Measurements from ENCODE around the gene IL17RB.

IL17RB gene

GRCh38 chr3:53812434-53812833 lies 33.9 kb upstream of the IL17RB start:
- DNase-seq: no peak

GRCh38 chr3:53813229-53813628 lies 33.1 kb upstream of the IL17RB start:
- DNase-seq: no peak

DNA sequence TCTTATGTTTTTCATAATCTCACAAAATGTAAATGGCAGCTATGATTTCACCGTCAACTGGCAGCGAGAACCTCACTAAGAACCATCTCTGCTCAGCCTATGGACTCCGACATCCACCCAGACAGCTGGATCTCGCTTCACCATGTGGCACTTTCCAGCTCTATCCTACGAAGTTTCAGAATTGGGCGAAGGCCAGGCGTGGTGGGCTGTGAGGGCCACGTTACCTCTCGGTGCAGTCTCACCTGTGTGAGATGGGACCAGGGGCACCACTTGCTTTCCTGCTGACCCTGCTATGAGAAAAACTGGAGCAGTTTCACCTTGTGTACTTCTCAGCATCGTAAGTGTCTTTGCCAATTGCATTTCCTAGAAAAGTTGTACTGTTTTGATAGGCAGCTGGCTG lies 32.5 kb upstream of the IL17RB start:
- DNase-seq: no peak

DNA sequence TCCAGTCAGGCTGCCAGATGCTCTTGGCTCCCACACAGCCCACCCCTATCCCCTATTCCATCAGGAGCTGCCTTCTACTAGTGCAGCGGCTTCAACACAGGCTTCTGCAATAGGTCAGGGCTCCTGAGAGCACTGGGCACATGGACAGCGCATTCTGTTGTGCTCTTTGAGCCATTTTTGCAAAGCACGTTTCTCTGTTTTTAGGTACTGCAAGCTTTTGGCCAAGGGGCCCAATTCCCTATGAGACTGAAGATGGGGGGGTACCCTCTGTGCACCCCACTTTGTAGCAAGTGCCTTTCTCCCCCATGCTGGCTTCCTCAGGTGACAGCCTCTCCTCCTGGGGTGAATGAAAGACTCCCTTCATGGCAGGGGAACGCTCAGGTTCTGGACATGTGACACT lies 31.3 kb upstream of the IL17RB start:
- no peak for DNase-seq

DNA sequence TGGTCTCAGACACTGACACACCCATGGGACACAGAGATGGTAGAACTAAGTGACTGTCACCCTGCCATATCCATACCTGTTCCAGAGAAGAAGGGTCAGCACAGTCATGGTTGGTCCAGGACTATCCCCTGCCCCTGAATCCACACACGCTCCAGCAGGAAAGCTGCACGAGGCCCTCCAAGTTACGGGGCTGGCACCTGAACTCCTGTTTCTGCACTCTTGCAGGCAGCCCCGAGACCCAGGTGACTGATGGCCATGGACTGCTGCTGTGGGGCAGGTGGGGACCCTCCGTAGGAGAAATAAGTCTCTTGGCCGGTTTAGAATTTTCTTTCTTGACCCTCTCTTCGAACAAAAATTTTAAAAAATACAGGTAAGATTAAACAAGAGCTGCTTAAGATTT lies 30.7 kb upstream of the IL17RB start:
- DNase-seq: no peak

- no peak for DNase-seq
These were observed 29.9 kb upstream of the IL17RB start for GRCh38 chr3:53816425-53816824.

DNA sequence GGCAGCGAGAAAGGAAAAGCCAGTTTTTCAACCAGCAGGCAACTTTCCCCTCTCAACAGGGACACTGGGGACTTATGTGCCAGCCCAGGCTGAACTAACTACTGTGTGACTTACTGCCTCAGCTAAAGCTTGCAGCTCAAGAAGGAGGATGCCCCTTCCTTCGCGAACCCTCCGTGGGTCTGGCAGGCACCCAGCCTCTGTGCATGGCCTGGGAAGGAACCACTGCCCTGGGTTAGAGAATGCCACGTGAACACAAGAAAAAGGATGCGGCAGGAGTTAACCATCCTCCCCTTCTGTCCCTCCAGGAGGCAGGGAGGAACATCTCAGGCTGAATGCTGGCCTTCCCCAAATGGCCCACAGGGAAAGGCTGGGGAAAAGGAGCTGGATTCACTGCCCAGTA lies 29.2 kb upstream of the IL17RB start:
- no peak for DNase-seq

DNA sequence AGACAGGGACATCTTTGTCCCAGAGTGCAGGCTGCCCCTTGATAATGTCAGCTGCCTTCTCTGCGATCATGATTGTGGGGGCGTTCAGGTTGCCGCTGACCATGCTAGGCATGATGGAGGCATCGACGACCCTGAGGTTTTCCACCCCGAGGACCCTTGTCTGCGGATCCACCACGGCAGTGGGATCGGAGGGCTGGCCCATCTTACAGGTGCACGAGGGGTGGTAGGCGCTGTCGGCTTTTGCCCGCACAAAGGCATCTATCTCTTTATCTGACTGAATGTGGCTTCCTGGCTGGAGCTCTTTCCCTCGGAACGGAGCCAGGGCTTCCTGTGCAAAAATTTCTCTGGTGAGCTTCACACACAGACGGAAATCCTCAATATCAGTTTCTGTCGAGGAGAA lies 28.6 kb upstream of the IL17RB start:
- DNase-seq: no peak

GRCh38 chr3:53818221-53819162 lies 27.9 kb upstream of the IL17RB start:
- no peak for DNase-seq

- DNase-seq: no peak
These were observed 27.1 kb upstream of the IL17RB start for GRCh38 chr3:53819163-53819868.

DNA sequence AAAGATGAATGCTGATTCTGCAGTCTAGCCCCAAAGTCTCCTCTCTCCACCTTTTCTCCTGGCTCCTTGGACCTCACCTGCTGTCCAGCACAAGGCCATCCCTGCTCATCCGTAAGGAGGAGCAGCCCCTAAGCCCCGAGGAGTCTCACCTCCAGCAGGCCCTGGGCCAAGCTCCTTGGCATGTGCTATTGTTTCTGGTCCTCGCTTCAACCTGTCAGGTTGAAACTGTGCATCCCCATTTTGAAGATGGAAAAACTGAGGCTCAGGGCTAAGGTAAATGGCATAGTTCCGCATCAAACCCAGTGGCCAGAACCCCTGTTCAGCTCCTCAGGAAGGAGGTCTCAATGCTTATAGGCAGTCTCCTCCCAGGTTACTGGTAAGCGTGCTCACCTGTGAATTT lies 26.3 kb upstream of the IL17RB start:
- DNase-seq: no peak

GRCh38 chr3:53820756-53821580 lies 25.4 kb upstream of the IL17RB start:
- DNase-seq: no peak

GRCh38 chr3:53821631-53822121 lies 24.7 kb upstream of the IL17RB start:
- DNase-seq: no peak

GRCh38 chr3:53822331-53822741 lies 24.0 kb upstream of the IL17RB start:
- no peak for DNase-seq

- no peak for DNase-seq
These were observed 23.1 kb upstream of the IL17RB start for GRCh38 chr3:53823026-53823955.

- no peak for DNase-seq
These were observed 22.3 kb upstream of the IL17RB start for GRCh38 chr3:53823956-53824657.

DNA sequence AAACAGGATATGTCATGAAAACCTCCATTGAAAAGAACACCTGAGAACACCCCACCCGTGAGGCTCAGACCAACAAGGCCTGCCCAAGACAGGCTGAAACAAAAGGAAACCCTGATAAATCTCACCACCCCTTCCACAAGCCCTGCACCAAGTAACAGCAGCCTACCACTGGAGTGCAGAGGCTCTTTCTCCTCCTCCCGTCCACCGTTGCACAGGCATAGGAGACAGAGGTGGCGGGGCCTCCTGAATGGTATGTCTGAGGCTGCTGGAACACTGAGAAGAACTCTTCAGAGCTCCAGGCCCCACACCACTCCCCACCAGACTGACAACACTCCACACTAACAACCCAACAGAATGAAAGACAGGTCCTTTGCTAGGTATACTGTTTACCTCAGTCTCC lies 21.6 kb upstream of the IL17RB start:
- no peak for DNase-seq

DNA sequence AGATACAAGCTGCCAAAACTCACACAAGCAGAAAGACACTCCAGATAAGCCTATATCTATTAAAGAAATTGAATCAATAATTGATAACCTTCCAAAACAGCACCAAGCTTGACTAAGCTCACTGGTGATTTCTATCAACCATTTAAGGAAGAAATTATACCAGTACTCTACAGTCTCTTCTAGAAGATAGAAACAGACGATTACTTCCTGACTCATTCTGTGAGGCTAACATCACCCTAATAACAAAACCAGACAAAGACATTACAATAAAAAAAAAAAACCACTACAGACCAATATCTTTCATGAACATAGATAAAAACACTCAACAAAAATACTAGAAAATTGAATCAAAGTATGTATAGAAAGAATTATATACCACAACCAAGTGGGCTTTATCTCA lies 20.3 kb upstream of the IL17RB start:
- DNase-seq: no peak

GRCh38 chr3:53828581-53828980 lies 17.8 kb upstream of the IL17RB start:
- DNase-seq: no peak

DNA sequence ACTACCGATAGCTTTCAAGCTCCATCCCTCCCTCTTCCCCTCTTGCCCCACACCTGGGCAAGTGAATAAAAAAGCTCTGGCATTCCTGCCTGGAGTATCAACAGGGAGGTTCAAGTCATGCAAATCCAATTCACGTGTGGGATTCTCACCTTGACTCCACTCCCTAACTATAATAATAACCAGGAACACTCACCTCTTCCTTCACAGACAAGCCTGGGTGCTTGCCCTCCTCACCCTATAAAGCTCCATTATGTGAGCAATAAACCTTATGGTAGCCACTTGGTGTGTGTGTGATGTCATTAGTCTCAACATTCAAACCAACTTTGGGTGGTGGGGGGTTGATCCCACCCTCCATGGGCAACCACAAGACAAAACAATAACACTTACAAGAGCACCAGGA lies 16.8 kb upstream of the IL17RB start:
- no peak for DNase-seq

GRCh38 chr3:53830944-53831343 lies 15.4 kb upstream of the IL17RB start:
- DNase-seq: no peak
